HCT116 (cell line): ENCODE measurements around the gene MCC. TPM values are rescaled to one million over a fixed set of nuclear protein-coding genes. Genes with fewer than 3 reads are reported as not detected.

Source experiments
- ATAC-seq: fragments of 200-7000 bp; cut with Tn5 transposase; 2 replicates; pipeline ENCODE4 v1.9.1; 2020; ENCODE audit warnings: mild to moderate bottlenecking, moderate library complexity
- BruUV-seq: library from RNA; stranded (reverse); fragments of 400-500 nt; replicated peaks from 2 replicates; lab custom pipeline; 2021; lab: Mats Ljungman, UMichigan
- CTCF ChIA-PET: fragments of 300-600 bp; sonication (Branson Sonifier 250); formaldehyde crosslinking; loops from one replicate; lab custom pipeline; 2021; ENCODE audit warnings: antibody characterized with exemption; lab: Charles Lee
- POLR2A ChIA-PET: fragments of 300-600, 350-600 bp; sonication (Branson Sonifier 250); formaldehyde crosslinking; loops from one replicate; lab custom pipeline; 2021; ENCODE audit warnings: antibody characterized with exemption; lab: Charles Lee
- RAD21 ChIA-PET, 2 experiments: fragments of 300-600 bp; sonication (Branson Sonifier 250); formaldehyde crosslinking; loops; one replicate each; lab custom pipeline; 2023; ENCODE audit warnings: low total read pairs in 2 of 2; ENCODE audit not compliant: uncharacterized antibody in 2 of 2, unreplicated experiment in 2 of 2, low non-redundant PET in 1 of 2; lab: Charles Lee
- DNase-seq: peaks from one replicate; pipeline ENCODE4 v3.0.0-alpha.2; 2010; ENCODE audit warnings: low read depth, low spot score
- H2AFZ ChIP-seq: fragments of 200-600 bp; shearing (Covaris generic), sonication (generic); 2 replicates; pipeline ENCODE4 v1.6.1; 2017; ENCODE audit warnings: low read depth, mixed run types, mixed read lengths, antibody characterized with exemption, low read length; ENCODE audit not compliant: poor library complexity, severe bottlenecking
- H3K27ac ChIP-seq: 2 replicates; pipeline ENCODE4 v1.5.1; 2012; ENCODE audit warnings: low read depth, low read length
- H3K27me3 ChIP-seq: fragments of 200-600 bp; sonication (generic); 2 replicates; pipeline ENCODE4 v1.6.1; 2016; ENCODE audit warnings: mixed run types, low read length, mixed read lengths; ENCODE audit not compliant: insufficient read depth
- H3K36me3 ChIP-seq, 2 experiments: fragments of 200-500 bp in 1 of 2; fragments of 200-600 bp in 1 of 2; sonication (Bioruptor generic) in 1 of 2; sonication (generic) in 1 of 2; 2 replicates each; pipeline versions ENCODE4 v1.5.1 to v1.6.1; 2014 to 2016; ENCODE audit warnings: low read length in 2 of 2, inconsistent platforms in 1 of 2, mixed read lengths in 1 of 2, mixed run types in 1 of 2; ENCODE audit not compliant: insufficient read depth in 2 of 2, control insufficient read depth in 1 of 2
- H3K4me1 ChIP-seq, 2 experiments: fragments of 200-600 bp in 1 of 2; sonication (generic) in 1 of 2; 2 replicates each; pipeline versions ENCODE4 v1.5.1 to v1.6.1; 2012 to 2017; ENCODE audit warnings: low read length in 2 of 2, inconsistent platforms in 1 of 2, mild to moderate bottlenecking in 1 of 2, mixed read lengths in 1 of 2, mixed run types in 1 of 2, moderate library complexity in 1 of 2; ENCODE audit not compliant: insufficient read depth in 2 of 2, control insufficient read depth in 1 of 2
- H3K4me2 ChIP-seq: fragments of 200-600 bp; sonication (generic); 2 replicates; pipeline ENCODE4 v1.6.1; 2017; ENCODE audit warnings: mixed run types, low read length, mixed read lengths
- H3K4me3 ChIP-seq, 2 experiments: fragments of 200-600 bp in 1 of 2; sonication (generic) in 1 of 2; replicated peaks in 1 of 2; 2 replicates each; pipeline ENCODE4 v1.5.1; 2011 to 2016; ENCODE audit warnings: low read length in 2 of 2, control low read depth in 1 of 2, low read depth in 1 of 2, mild to moderate bottlenecking in 1 of 2, mixed read lengths in 1 of 2, mixed run types in 1 of 2
- H3K79me2 ChIP-seq: fragments of 200-600 bp; sonication (generic); 2 replicates; pipeline ENCODE4 v1.6.1; 2017; ENCODE audit warnings: mild to moderate bottlenecking, mixed run types, low read length, moderate library complexity, mixed read lengths; ENCODE audit not compliant: insufficient read depth
- H3K9ac ChIP-seq: fragments of 200-600 bp; sonication (generic); 2 replicates; pipeline ENCODE4 v1.6.1; 2016; ENCODE audit warnings: low read length, mixed read lengths
- H3K9me2 ChIP-seq: fragments of 200-600 bp; sonication (generic), shearing (Covaris generic); 2 replicates; pipeline ENCODE4 v1.6.1; 2017; ENCODE audit warnings: mixed run types, mild to moderate bottlenecking, moderate library complexity; ENCODE audit not compliant: insufficient read depth
- H3K9me3 ChIP-seq, 2 experiments: fragments of 200-500 bp in 1 of 2; fragments of 200-600 bp in 1 of 2; sonication (Bioruptor generic) in 1 of 2; sonication (generic) in 1 of 2; 2 replicates each; pipeline ENCODE4 v1.6.1; 2014 to 2017; ENCODE audit warnings: low read length in 2 of 2, mixed read lengths in 2 of 2, inconsistent platforms in 1 of 2, low read depth in 1 of 2, mild to moderate bottlenecking in 1 of 2, mixed run types in 1 of 2, moderate library complexity in 1 of 2; ENCODE audit not compliant: control insufficient read depth in 1 of 2, insufficient read depth in 1 of 2
- H4K20me1 ChIP-seq: fragments of 200-600 bp; sonication (generic), shearing (Covaris generic); 2 replicates; pipeline ENCODE4 v1.6.1; 2017; ENCODE audit warnings: mixed run types, mild to moderate bottlenecking, moderate library complexity; ENCODE audit not compliant: insufficient read depth
- ELF1 ChIP-seq: IDR thresholded peaks from 2 replicates; pipeline ENCODE4 v1.6.1; 2012; ENCODE audit warnings: low read depth, borderline replicate concordance
- EZH2 ChIP-seq: fragments of 200-600 bp; sonication (generic); IDR thresholded peaks from 2 replicates; pipeline ENCODE4 v1.6.1; 2017; ENCODE audit warnings: antibody characterized with exemption, mixed run types
- EZH2phosphoT487 ChIP-seq: fragments of 200-600 bp; IDR thresholded peaks from 2 replicates; pipeline ENCODE4 v1.6.1; 2018; ENCODE audit warnings: antibody characterized with exemption, borderline replicate concordance
- FOSL1 ChIP-seq: IDR thresholded peaks from 2 replicates; pipeline ENCODE4 v1.6.1; 2012; ENCODE audit warnings: low read depth
- JUND ChIP-seq: IDR thresholded peaks from 2 replicates; pipeline ENCODE4 v1.6.1; 2012
- POLR2A ChIP-seq: IDR thresholded peaks from 2 replicates; pipeline ENCODE4 v1.7.0; 2011; ENCODE audit warnings: borderline replicate concordance; ENCODE audit not compliant: insufficient read depth, insufficient read length; ENCODE audit errors: extremely low read depth
- POLR2AphosphoS5 ChIP-seq: IDR thresholded peaks from 2 replicates; pipeline ENCODE4 v1.6.1; 2011; ENCODE audit warnings: mild to moderate bottlenecking, low read depth, low read length, moderate library complexity
- RAD21 ChIP-seq: IDR thresholded peaks from 2 replicates; pipeline ENCODE4 v1.6.1; 2012; ENCODE audit warnings: low read depth, mild to moderate bottlenecking
- SIN3A ChIP-seq: IDR thresholded peaks from 2 replicates; pipeline ENCODE4 v1.6.1; 2012; ENCODE audit warnings: low read depth
- SP1 ChIP-seq: IDR thresholded peaks from 2 replicates; pipeline ENCODE4 v1.6.1; 2012; ENCODE audit warnings: low read depth
- SRF ChIP-seq: IDR thresholded peaks from 2 replicates; pipeline ENCODE4 v1.6.1; 2012; ENCODE audit warnings: low read depth
- TCF7L2 ChIP-seq: IDR thresholded peaks from 2 replicates; pipeline ENCODE4 v1.7.0; 2011; ENCODE audit warnings: borderline replicate concordance, inconsistent platforms; ENCODE audit not compliant: insufficient read depth, insufficient read length; ENCODE audit errors: extremely low read depth
- YY1 ChIP-seq: IDR thresholded peaks from 2 replicates; pipeline ENCODE4 v1.6.1; 2011; ENCODE audit warnings: low read length, low read depth, moderate library complexity, mild to moderate bottlenecking; ENCODE audit not compliant: insufficient replicate concordance; ENCODE audit errors: extremely low read depth
- ZFX ChIP-seq: fragments of 450-650 bp; IDR thresholded peaks from 2 replicates; pipeline ENCODE4 v1.6.1; 2017
- ZNF274 ChIP-seq: fragments of 200-500 bp; sonication (Bioruptor generic); IDR thresholded peaks from 2 replicates; pipeline ENCODE4 v1.6.1; 2014; ENCODE audit warnings: mild to moderate bottlenecking, low read depth, low read length, inconsistent platforms
- intact Hi-C: fragments of 100-400 bp; cut with micrococcal nuclease; formaldehyde crosslinking; loops from 2 replicates; pipeline ENCODE4 v1.10.0; 2022
- total RNA-seq: library from RNA; stranded (reverse); gene quantifications from one replicate; pipeline ENCODE4 v1.2.1, GENCODE V29; 2021; ENCODE audit not compliant: unreplicated experiment
- TF ChIP-seq, protein P1 (sequence below): IDR thresholded peaks from 2 replicates; pipeline ENCODE4 v1.6.1; 2012
- TF ChIP-seq, protein P2 (sequence below): IDR thresholded peaks from 2 replicates; pipeline ENCODE4 v1.6.1; 2012; ENCODE audit warnings: low read depth
- TF ChIP-seq, protein P3 (sequence below), 3 experiments: fragments of 200-600 bp in 1 of 3; sonication (generic) in 1 of 3; IDR thresholded peaks in 2 of 3; conservative IDR thresholded peaks in 1 of 3; 2 replicates each; pipeline ENCODE4 v1.5.1; 2012 to 2017; ENCODE audit warnings: low read depth in 2 of 3, low read length in 2 of 3, antibody characterized with exemption in 1 of 3, borderline replicate concordance in 1 of 3, control low read depth in 1 of 3, mild to moderate bottlenecking in 1 of 3, mixed read lengths in 1 of 3, mixed run types in 1 of 3, moderate library complexity in 1 of 3; ENCODE audit not compliant: insufficient read depth in 1 of 3
- TF ChIP-seq, protein P4 (sequence below): IDR thresholded peaks from 2 replicates; pipeline ENCODE4 v1.6.1; 2011; ENCODE audit warnings: mild to moderate bottlenecking, low read length, moderate library complexity; ENCODE audit not compliant: insufficient replicate concordance; ENCODE audit errors: extremely low read depth
- TF ChIP-seq, protein P5 (sequence below): IDR thresholded peaks from 2 replicates; pipeline ENCODE4 v1.6.1; 2012

The MCC gene
- total RNA-seq, 1 experiment from 2014 or later = 20.1 TPM

DNA sequence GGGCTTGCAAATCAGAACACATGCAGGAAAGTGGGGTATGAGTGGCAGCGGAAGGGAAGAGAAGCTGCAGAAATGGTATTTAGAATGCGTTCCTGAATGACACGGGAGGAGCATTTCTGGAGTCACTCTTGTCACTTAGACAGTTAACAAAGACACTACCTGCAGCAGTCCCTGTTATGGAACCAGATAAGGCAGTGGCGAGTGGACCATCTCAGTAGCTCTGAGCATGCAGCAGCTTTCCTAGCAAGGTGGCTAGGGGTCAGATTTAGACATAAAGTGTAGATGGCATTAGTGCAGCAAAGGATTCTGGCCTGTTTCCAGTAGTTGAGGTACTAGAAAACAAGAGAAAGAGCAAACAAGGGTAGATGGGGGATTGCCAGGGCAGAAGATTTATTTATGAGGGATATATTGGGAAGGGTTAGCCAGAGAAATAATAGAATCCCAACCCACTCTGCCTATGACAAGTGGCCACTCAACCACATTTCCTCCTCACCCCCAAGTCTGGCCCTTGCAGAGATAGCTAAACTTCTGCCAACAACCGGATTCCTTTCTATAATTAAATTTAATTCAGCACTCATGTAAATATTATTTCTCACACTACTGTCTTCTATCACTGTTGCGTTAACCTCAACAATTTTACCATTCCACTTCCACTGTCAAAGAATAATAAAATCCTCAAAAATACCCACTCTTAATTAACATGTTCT, 310.0 kb downstream of the MCC start:
- DNase-seq = no peak
- intact Hi-C loops = no loop called here
- H3K4me3 ChIP-seq = no peak overlapping the region
- ChIA-PET POLR2A (no interaction called here), RAD21 (no interaction called here), CTCF (no interaction called here)
- no peaks in the 10 kb centered on the region for H3K36me3 ChIP-seq
- no peaks in the 10 kb centered on the region for H3K27me3 ChIP-seq
- BruUV-seq = no TSS peak
- H3K9ac ChIP-seq = no peak overlapping the region
- no peaks in the 10 kb centered on the region for H3K9me2 ChIP-seq
- 0 out of 4 replicates have a peak, but pooled peaks cover 0 to 6% of the 10 kb centered on the region in 2 experiments for H3K4me1 ChIP-seq
- no peak overlapping the region for H2AFZ ChIP-seq
- no peak overlapping the region for H3K27ac ChIP-seq
- peaks cover 20% of the 10 kb centered on the region for H3K79me2 ChIP-seq
- TF ChIP-seq EZH2 (no peak), POLR2A (no peak), YY1 (no peak), ZNF274 (no peak), ELF1 (no peak), TCF7L2 (no peak), POLR2AphosphoS5 (no peak), RAD21 (no peak), SP1 (no peak), EZH2phosphoT487 (no peak), FOSL1 (no peak), JUND (no peak), SIN3A (no peak), SRF (no peak), ZFX (no peak)
- TF ChIP-seq, protein P1, sequence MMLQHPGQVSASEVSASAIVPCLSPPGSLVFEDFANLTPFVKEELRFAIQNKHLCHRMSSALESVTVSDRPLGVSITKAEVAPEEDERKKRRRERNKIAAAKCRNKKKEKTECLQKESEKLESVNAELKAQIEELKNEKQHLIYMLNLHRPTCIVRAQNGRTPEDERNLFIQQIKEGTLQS = no peak
- TF ChIP-seq, protein P2, sequence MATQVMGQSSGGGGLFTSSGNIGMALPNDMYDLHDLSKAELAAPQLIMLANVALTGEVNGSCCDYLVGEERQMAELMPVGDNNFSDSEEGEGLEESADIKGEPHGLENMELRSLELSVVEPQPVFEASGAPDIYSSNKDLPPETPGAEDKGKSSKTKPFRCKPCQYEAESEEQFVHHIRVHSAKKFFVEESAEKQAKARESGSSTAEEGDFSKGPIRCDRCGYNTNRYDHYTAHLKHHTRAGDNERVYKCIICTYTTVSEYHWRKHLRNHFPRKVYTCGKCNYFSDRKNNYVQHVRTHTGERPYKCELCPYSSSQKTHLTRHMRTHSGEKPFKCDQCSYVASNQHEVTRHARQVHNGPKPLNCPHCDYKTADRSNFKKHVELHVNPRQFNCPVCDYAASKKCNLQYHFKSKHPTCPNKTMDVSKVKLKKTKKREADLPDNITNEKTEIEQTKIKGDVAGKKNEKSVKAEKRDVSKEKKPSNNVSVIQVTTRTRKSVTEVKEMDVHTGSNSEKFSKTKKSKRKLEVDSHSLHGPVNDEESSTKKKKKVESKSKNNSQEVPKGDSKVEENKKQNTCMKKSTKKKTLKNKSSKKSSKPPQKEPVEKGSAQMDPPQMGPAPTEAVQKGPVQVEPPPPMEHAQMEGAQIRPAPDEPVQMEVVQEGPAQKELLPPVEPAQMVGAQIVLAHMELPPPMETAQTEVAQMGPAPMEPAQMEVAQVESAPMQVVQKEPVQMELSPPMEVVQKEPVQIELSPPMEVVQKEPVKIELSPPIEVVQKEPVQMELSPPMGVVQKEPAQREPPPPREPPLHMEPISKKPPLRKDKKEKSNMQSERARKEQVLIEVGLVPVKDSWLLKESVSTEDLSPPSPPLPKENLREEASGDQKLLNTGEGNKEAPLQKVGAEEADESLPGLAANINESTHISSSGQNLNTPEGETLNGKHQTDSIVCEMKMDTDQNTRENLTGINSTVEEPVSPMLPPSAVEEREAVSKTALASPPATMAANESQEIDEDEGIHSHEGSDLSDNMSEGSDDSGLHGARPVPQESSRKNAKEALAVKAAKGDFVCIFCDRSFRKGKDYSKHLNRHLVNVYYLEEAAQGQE = no peak
- TF ChIP-seq, protein P3, sequence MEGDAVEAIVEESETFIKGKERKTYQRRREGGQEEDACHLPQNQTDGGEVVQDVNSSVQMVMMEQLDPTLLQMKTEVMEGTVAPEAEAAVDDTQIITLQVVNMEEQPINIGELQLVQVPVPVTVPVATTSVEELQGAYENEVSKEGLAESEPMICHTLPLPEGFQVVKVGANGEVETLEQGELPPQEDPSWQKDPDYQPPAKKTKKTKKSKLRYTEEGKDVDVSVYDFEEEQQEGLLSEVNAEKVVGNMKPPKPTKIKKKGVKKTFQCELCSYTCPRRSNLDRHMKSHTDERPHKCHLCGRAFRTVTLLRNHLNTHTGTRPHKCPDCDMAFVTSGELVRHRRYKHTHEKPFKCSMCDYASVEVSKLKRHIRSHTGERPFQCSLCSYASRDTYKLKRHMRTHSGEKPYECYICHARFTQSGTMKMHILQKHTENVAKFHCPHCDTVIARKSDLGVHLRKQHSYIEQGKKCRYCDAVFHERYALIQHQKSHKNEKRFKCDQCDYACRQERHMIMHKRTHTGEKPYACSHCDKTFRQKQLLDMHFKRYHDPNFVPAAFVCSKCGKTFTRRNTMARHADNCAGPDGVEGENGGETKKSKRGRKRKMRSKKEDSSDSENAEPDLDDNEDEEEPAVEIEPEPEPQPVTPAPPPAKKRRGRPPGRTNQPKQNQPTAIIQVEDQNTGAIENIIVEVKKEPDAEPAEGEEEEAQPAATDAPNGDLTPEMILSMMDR (IDR thresholded peaks at IDR 0.05 in 2 of 3, conservative IDR thresholded peaks at IDR 0.05 in 1 of 3; ENCODE audit: borderline replicate concordance in 1 of 3, insufficient read depth in 1 of 3, low read depth in 2 of 3, low read length in 2 of 3) = no peak
- TF ChIP-seq, protein P4, sequence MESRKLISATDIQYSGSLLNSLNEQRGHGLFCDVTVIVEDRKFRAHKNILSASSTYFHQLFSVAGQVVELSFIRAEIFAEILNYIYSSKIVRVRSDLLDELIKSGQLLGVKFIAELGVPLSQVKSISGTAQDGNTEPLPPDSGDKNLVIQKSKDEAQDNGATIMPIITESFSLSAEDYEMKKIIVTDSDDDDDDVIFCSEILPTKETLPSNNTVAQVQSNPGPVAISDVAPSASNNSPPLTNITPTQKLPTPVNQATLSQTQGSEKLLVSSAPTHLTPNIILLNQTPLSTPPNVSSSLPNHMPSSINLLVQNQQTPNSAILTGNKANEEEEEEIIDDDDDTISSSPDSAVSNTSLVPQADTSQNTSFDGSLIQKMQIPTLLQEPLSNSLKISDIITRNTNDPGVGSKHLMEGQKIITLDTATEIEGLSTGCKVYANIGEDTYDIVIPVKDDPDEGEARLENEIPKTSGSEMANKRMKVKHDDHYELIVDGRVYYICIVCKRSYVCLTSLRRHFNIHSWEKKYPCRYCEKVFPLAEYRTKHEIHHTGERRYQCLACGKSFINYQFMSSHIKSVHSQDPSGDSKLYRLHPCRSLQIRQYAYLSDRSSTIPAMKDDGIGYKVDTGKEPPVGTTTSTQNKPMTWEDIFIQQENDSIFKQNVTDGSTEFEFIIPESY = no peak
- TF ChIP-seq, protein P5, sequence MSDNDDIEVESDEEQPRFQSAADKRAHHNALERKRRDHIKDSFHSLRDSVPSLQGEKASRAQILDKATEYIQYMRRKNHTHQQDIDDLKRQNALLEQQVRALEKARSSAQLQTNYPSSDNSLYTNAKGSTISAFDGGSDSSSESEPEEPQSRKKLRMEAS = no peak
- H3K4me2 ChIP-seq = no peak overlapping the region
- no peaks in the 10 kb centered on the region for H3K9me3 ChIP-seq
- no peaks in the 10 kb centered on the region for H4K20me1 ChIP-seq
- ATAC-seq = no peak
